HepG2 (cell line): ENCODE data around the gene FANCG. TPM values are rescaled to one million over a fixed set of nuclear protein-coding genes. Genes with fewer than 3 reads are reported as not detected.

ENCODE experiments used
- AKAP8 ChIP-seq: sonication (generic); formaldehyde crosslinking; IDR thresholded peaks from 2 replicates; pipeline ENCODE4 v1.5.1; 2020; ENCODE audit warnings: mild to moderate bottlenecking, missing genetic modification reagents
- CENPX ChIP-seq: sonication (generic); formaldehyde crosslinking; IDR thresholded peaks from 2 replicates; pipeline ENCODE4 v1.9.0; 2021; ENCODE audit warnings: mild to moderate bottlenecking, missing genetic modification reagents, moderate library complexity
- HMG20A ChIP-seq: IDR thresholded peaks from 2 replicates; pipeline ENCODE4 v1.6.1; 2016; ENCODE audit warnings: borderline replicate concordance
- JUND ChIP-seq: sonication (generic); formaldehyde crosslinking; IDR thresholded peaks from 2 replicates; pipeline ENCODE4 v1.8.0; 2022; ENCODE audit warnings: mild to moderate bottlenecking, missing genetic modification reagents
- KMT2A ChIP-seq: sonication (generic); formaldehyde crosslinking; IDR thresholded peaks from 2 replicates; pipeline ENCODE4 v1.4.0; 2020; ENCODE audit warnings: missing genetic modification reagents
- NFYB ChIP-seq: sonication (generic); formaldehyde crosslinking; IDR thresholded peaks from 2 replicates; pipeline ENCODE4 v1.4.0; 2020; ENCODE audit warnings: missing genetic modification reagents
- TARDBP ChIP-seq: sonication (generic); formaldehyde crosslinking; IDR thresholded peaks from 2 replicates; pipeline ENCODE4 v1.8.0; 2022; ENCODE audit warnings: mild to moderate bottlenecking, missing genetic modification reagents
- ZNF431 ChIP-seq: sonication (generic); formaldehyde crosslinking; IDR thresholded peaks from 2 replicates; pipeline ENCODE4 v1.9.0; 2022; ENCODE audit warnings: missing genetic modification reagents, low read depth, mild to moderate bottlenecking, borderline replicate concordance
- ZNF562 ChIP-seq: sonication (generic); formaldehyde crosslinking; IDR thresholded peaks from 2 replicates; pipeline ENCODE4 v1.8.0; 2022; ENCODE audit warnings: missing genetic modification reagents, borderline replicate concordance
- ZNF816 ChIP-seq: sonication (generic); formaldehyde crosslinking; IDR thresholded peaks from 2 replicates; pipeline ENCODE4 v1.8.0; 2022; ENCODE audit warnings: missing genetic modification reagents, mild to moderate bottlenecking, borderline replicate concordance
- ZNF850 ChIP-seq: sonication (generic); formaldehyde crosslinking; conservative IDR thresholded peaks from 2 replicates; pipeline ENCODE4 v1.9.0; 2021; ENCODE audit warnings: mild to moderate bottlenecking, missing genetic modification reagents
- polyA plus RNA-seq, 8 experiments: library from polyadenylated mRNA; depleted of rRNA in 3 of 8; stranded (reverse) in 7 of 8; unstranded in 1 of 8; fragments of >200 nt; fragmentation: Illumina TruSeq in 4 of 8; extraction: Trizol in 4 of 8; gene quantifications; 2 replicates each; pipeline versions ENCODE4 v1.2.1 to v1.2.3, GENCODE V29; 2011 to 2016; ENCODE audit warnings: low read depth in 4 of 8, missing spikeins in 1 of 8, mixed read lengths in 1 of 8; ENCODE audit not compliant: insufficient read depth in 1 of 8
- total RNA-seq, 5 experiments: library from RNA; depleted of rRNA; stranded (reverse); fragments of >200 nt; fragmentation: Illumina TruSeq; extraction: Trizol; gene quantifications; 2 replicates each; pipeline ENCODE4 v1.2.3, GENCODE V29; 2016; ENCODE audit warnings: low read depth in 1 of 5
- TF ChIP-seq, protein P1 (sequence below), 2 experiments: fragments of 450-650 bp in 1 of 2; sonication (generic) in 1 of 2; formaldehyde crosslinking in 1 of 2; IDR thresholded peaks; 2 replicates each; pipeline versions ENCODE4 v1.6.1 to v1.8.0; 2016 to 2022; ENCODE audit warnings: antibody characterized with exemption in 1 of 2, mild to moderate bottlenecking in 1 of 2, missing genetic modification reagents in 1 of 2
- TF ChIP-seq, protein P2 (sequence below): sonication (generic); formaldehyde crosslinking; IDR thresholded peaks from 2 replicates; pipeline ENCODE4 v1.4.0; 2020; ENCODE audit warnings: missing genetic modification reagents, borderline replicate concordance
- TF ChIP-seq, protein P3 (sequence below): sonication (generic); formaldehyde crosslinking; IDR thresholded peaks from 2 replicates; pipeline ENCODE4 v1.9.0; 2021; ENCODE audit warnings: missing genetic modification reagents, mild to moderate bottlenecking, borderline replicate concordance

FANCG gene
- total and polyA plus RNA-seq, 2 of the 13 experiments (the other 11 are each of a cell fraction or from before 2014, with no cell fraction given): 14.4 to 45.1 TPM

DNA sequence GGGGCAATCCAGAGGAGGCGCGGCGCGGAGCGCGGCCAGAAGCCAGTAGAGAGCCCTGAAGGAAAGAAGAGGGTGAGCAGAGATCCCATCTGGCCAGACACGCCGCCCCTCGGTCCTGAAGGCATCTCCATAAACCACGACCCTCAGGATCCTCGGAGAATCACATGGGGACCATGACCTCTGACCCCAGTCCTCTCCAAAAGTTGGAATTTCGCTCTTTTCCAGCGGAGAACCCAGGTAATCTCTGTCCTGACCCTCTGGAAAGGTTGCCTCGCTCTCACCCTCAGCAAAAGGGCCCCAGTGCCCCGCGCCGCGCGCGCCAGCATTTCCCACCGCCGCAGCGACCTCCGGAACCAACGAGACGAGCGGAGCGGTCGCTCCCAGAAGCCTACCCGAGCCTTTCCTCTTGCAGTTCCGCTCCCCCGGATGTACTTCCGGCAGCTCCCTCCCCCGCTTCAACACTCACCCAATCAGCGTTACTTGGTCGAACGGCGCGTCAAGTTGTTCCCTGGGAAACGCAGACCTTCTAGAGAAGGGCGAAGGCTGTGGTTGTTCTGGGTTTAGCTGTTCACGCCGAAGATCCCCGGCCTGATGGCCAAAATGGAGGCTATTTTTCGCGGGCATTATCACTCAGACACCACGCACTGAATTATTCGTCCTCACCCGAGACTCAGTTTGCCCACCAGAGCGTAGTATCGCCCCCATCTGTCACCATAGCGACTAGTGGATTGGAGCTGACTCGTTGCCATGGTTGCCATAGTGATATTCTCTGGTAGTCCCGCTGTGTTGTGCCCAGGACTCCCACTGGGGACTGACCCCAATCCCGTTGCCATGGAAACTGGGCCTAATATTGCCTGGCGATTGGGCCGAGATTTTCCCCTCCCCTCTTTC lies 23.3 kb upstream of the FANCG start, which contains the start of gene STOML2 (continued):
- TF ChIP-seq ZNF850 (CRISPR knock-in tag) (no peak), JUND (CRISPR knock-in tag) (no peak), ZNF562 (CRISPR knock-in tag) (0 out of 2 replicates have a peak, but pooled peaks have one; percentile 45), ZNF816 (CRISPR knock-in tag) (no peak), ZNF431 (CRISPR knock-in tag) (no peak; the same call in 1 of the 2 replicates), CENPX (CRISPR knock-in tag) (no peak), TARDBP (peak; percentile 88), HMG20A (CRISPR knock-in tag) (no peak), AKAP8 (CRISPR knock-in tag) (peak; percentile 77), NFYB (peak; percentile 98), KMT2A (CRISPR knock-in tag) (peak; percentile 97)
- TF ChIP-seq, protein P1, sequence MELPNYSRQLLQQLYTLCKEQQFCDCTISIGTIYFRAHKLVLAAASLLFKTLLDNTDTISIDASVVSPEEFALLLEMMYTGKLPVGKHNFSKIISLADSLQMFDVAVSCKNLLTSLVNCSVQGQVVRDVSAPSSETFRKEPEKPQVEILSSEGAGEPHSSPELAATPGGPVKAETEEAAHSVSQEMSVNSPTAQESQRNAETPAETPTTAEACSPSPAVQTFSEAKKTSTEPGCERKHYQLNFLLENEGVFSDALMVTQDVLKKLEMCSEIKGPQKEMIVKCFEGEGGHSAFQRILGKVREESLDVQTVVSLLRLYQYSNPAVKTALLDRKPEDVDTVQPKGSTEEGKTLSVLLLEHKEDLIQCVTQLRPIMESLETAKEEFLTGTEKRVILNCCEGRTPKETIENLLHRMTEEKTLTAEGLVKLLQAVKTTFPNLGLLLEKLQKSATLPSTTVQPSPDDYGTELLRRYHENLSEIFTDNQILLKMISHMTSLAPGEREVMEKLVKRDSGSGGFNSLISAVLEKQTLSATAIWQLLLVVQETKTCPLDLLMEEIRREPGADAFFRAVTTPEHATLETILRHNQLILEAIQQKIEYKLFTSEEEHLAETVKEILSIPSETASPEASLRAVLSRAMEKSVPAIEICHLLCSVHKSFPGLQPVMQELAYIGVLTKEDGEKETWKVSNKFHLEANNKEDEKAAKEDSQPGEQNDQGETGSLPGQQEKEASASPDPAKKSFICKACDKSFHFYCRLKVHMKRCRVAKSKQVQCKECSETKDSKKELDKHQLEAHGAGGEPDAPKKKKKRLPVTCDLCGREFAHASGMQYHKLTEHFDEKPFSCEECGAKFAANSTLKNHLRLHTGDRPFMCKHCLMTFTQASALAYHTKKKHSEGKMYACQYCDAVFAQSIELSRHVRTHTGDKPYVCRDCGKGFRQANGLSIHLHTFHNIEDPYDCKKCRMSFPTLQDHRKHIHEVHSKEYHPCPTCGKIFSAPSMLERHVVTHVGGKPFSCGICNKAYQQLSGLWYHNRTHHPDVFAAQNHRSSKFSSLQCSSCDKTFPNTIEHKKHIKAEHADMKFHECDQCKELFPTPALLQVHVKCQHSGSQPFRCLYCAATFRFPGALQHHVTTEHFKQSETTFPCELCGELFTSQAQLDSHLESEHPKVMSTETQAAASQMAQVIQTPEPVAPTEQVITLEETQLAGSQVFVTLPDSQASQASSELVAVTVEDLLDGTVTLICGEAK (IDR thresholded peaks at IDR 0.05): peak; percentile 97
- TF ChIP-seq, protein P1 (CRISPR knock-in tag; IDR thresholded peaks at IDR 0.05): peak; percentile 88
- TF ChIP-seq, protein P2, sequence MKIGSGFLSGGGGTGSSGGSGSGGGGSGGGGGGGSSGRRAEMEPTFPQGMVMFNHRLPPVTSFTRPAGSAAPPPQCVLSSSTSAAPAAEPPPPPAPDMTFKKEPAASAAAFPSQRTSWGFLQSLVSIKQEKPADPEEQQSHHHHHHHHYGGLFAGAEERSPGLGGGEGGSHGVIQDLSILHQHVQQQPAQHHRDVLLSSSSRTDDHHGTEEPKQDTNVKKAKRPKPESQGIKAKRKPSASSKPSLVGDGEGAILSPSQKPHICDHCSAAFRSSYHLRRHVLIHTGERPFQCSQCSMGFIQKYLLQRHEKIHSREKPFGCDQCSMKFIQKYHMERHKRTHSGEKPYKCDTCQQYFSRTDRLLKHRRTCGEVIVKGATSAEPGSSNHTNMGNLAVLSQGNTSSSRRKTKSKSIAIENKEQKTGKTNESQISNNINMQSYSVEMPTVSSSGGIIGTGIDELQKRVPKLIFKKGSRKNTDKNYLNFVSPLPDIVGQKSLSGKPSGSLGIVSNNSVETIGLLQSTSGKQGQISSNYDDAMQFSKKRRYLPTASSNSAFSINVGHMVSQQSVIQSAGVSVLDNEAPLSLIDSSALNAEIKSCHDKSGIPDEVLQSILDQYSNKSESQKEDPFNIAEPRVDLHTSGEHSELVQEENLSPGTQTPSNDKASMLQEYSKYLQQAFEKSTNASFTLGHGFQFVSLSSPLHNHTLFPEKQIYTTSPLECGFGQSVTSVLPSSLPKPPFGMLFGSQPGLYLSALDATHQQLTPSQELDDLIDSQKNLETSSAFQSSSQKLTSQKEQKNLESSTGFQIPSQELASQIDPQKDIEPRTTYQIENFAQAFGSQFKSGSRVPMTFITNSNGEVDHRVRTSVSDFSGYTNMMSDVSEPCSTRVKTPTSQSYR (CRISPR knock-in tag): peak; percentile 64
- TF ChIP-seq, protein P3, sequence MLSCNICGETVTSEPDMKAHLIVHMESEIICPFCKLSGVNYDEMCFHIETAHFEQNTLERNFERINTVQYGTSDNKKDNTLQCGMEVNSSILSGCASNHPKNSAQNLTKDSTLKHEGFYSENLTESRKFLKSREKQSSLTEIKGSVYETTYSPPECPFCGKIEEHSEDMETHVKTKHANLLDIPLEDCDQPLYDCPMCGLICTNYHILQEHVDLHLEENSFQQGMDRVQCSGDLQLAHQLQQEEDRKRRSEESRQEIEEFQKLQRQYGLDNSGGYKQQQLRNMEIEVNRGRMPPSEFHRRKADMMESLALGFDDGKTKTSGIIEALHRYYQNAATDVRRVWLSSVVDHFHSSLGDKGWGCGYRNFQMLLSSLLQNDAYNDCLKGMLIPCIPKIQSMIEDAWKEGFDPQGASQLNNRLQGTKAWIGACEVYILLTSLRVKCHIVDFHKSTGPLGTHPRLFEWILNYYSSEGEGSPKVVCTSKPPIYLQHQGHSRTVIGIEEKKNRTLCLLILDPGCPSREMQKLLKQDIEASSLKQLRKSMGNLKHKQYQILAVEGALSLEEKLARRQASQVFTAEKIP (CRISPR knock-in tag): no peak
